ENCODE measurements around the gene ICAM4.

The ICAM4 gene

DNA sequence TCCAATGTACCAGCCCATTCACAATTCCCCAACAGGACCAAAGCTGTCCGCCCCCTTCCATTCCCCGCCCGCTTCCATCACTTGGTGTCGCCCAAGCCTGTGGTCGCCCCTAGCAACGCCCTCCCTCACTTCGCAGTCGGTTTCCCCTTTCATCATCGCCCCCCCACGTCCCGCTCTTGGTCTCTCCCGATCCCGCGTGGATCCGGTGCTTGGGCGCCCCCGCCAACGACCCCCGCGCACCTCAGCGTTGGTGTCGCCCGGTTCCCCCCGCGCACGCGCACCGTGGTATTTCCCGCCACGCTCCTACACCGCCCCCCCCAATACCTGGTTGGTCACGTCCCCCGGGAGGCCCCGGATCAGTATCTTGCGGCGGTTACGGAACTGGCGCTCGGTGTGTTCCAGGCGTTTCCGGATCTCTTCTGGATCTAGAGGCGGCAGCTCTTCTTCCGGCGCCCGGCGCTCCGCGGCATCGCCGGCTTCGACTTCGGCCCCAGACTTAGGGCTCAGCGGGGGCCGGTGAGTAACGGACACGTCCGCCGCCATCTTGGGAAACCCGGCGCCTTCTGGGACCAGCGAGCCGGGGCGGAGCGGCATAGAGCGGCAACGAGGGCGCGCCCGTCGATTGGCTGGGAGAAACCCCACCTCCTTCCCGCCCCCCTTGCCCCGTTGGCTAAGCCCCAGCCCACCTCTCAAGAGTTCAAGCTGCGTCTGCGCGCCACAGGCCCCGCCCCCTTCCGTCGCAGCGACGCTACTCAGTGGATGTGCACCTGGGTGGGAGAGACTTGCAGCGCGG, 46.4 kb downstream of the ICAM4 start, which contains the start of gene RAVER1:
RAVER1 (minus strand) TSS at position 565 of the 793 bp plus-strand sequence; CDS start at position 543, 22 bp downstream.
- TF ChIP-seq, protein P1, sequence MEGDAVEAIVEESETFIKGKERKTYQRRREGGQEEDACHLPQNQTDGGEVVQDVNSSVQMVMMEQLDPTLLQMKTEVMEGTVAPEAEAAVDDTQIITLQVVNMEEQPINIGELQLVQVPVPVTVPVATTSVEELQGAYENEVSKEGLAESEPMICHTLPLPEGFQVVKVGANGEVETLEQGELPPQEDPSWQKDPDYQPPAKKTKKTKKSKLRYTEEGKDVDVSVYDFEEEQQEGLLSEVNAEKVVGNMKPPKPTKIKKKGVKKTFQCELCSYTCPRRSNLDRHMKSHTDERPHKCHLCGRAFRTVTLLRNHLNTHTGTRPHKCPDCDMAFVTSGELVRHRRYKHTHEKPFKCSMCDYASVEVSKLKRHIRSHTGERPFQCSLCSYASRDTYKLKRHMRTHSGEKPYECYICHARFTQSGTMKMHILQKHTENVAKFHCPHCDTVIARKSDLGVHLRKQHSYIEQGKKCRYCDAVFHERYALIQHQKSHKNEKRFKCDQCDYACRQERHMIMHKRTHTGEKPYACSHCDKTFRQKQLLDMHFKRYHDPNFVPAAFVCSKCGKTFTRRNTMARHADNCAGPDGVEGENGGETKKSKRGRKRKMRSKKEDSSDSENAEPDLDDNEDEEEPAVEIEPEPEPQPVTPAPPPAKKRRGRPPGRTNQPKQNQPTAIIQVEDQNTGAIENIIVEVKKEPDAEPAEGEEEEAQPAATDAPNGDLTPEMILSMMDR (IDR thresholded peaks at IDR 0.05): no peak

GRCh38 chr19:10333758-10334587, 47.2 kb downstream of the ICAM4 start:
- TF ChIP-seq, protein P1 (IDR thresholded peaks at IDR 0.05): no peak

- TF ChIP-seq, protein P1 (IDR thresholded peaks at IDR 0.05): no peak
Observed at GRCh38 chr19:10334588-10335351, 48.0 kb downstream of the ICAM4 start.

DNA sequence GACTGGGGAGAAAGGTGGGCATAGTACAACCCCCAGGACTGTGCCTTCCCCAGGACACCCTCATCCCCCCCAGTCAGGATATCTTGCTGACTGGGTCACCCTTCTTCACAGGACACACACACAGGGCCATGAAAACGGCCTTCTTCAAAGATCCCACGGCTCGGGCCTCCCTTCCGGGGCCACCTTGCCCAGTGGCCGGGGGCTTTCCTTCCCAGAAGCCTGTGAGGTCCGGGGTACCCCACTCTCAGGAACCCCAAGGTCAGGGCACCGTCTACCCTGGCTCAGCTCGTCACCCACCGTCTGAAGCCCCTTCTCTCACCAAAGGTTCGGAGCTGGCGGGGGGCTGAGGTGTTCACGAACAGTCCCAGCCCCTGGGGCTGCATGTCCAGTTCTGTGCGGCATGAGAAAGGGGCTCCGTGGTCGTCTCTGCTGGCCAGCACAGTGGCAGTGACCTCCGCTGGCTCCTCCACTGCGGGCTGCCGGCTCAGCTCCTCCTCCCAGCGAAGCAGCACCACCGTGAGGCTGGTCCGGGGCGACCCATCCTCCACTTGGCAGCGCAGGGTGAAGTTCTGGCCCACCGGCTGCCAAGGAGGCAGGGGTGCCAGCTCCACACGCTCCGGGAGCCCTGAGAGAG, 48.7 kb downstream of the ICAM4 start:
- TF ChIP-seq, protein P1 (IDR thresholded peaks at IDR 0.05): no peak
